ENCODE measurements around the gene STUM. TPM values are rescaled to one million over a fixed set of nuclear protein-coding genes. Genes with fewer than 3 reads are reported as not detected.
"Not testable (repeated sequence)": the region's sequence is repeated elsewhere in the genome, so short reads cannot be mapped to it uniquely, and the experiment has no call there.

Gene STUM
- 0.08 TPM for total RNA-seq (ENCODE audit: unreplicated experiment)
- long read RNA-seq, result 0 reads

- Mint-ChIP-seq H3K9me3 (ENCODE audit: unreplicated experiment) (no peaks in the 10 kb centered on the region), H3K36me3 (ENCODE audit: low read depth, unreplicated experiment) (no peaks in the 10 kb centered on the region), H3K27me3 (ENCODE audit: unreplicated experiment) (peaks cover 9% of the 10 kb centered on the region), H3K4me3 (ENCODE audit: unreplicated experiment) (peak within 1 kb of the TSS; percentile 53), H3K4me1 (ENCODE audit: unreplicated experiment) (no peaks in the 10 kb centered on the region), H3K27ac (ENCODE audit: unreplicated experiment) (no peak within 1 kb of the TSS)
- peak; percentile 45 for DNase-seq (ENCODE audit: low spot score)
- TF ChIP-seq CTCF (IDR thresholded peaks at IDR 0.05; ENCODE audit: unreplicated experiment), result no peak
Measured at GRCh38 chr1:226548256-226549093, at the start of gene STUM. STUM (plus strand) TSS chr1:226548764; CDS start chr1:226548905, 141 bp downstream.

- H3K27me3 Mint-ChIP-seq (ENCODE audit: unreplicated experiment); DNase-seq (ENCODE audit: low spot score); H3K4me1 Mint-ChIP-seq (ENCODE audit: unreplicated experiment); H3K4me3 Mint-ChIP-seq (ENCODE audit: unreplicated experiment); H3K36me3 Mint-ChIP-seq (ENCODE audit: low read depth, unreplicated experiment); H3K9me3 Mint-ChIP-seq (ENCODE audit: unreplicated experiment); H3K27ac Mint-ChIP-seq (ENCODE audit: unreplicated experiment): not testable (repeated sequence)
Measured at GRCh38 chr1:226499699-226500098, 48.9 kb upstream of the STUM start.

GRCh38 chr1:226506021-226506420 lies 42.5 kb upstream of the STUM start:
- H3K27me3 Mint-ChIP-seq (ENCODE audit: unreplicated experiment), result peaks cover 4% of the 10 kb centered on the region
- no peaks in the 10 kb centered on the region for H3K4me1 Mint-ChIP-seq (ENCODE audit: unreplicated experiment)
- no peaks in the 10 kb centered on the region for H3K9me3 Mint-ChIP-seq (ENCODE audit: unreplicated experiment)
- H3K27ac Mint-ChIP-seq (ENCODE audit: unreplicated experiment), result no peak overlapping the region
- no peaks in the 10 kb centered on the region for H3K36me3 Mint-ChIP-seq (ENCODE audit: low read depth, unreplicated experiment)
- TF ChIP-seq CTCF (IDR thresholded peaks at IDR 0.05; ENCODE audit: unreplicated experiment), result no peak
- no peak overlapping the region for H3K4me3 Mint-ChIP-seq (ENCODE audit: unreplicated experiment)
- no peak for DNase-seq (ENCODE audit: low spot score)

GRCh38 chr1:226506921-226507320 lies 41.6 kb upstream of the STUM start:
- H3K27me3 Mint-ChIP-seq (ENCODE audit: unreplicated experiment), result peaks cover 4% of the 10 kb centered on the region

GRCh38 chr1:226510453-226510852 lies 38.1 kb upstream of the STUM start:
- Mint-ChIP-seq H3K27ac (ENCODE audit: unreplicated experiment) (no peak overlapping the region), H3K4me3 (ENCODE audit: unreplicated experiment) (no peak overlapping the region), H3K27me3 (ENCODE audit: unreplicated experiment) (peaks cover 5% of the 10 kb centered on the region), H3K9me3 (ENCODE audit: unreplicated experiment) (no peaks in the 10 kb centered on the region), H3K4me1 (ENCODE audit: unreplicated experiment) (no peaks in the 10 kb centered on the region), H3K36me3 (ENCODE audit: low read depth, unreplicated experiment) (no peaks in the 10 kb centered on the region)
- TF ChIP-seq CTCF (IDR thresholded peaks at IDR 0.05; ENCODE audit: unreplicated experiment), result no peak
- no peak for DNase-seq (ENCODE audit: low spot score)

More at GRCh38 chr1:226506921-226507320, 41.6 kb upstream of the STUM start:
- H3K9me3 Mint-ChIP-seq (ENCODE audit: unreplicated experiment), result no peaks in the 10 kb centered on the region
- no peak overlapping the region for H3K27ac Mint-ChIP-seq (ENCODE audit: unreplicated experiment)
- TF ChIP-seq CTCF (IDR thresholded peaks at IDR 0.05; ENCODE audit: unreplicated experiment), result no peak
- no peaks in the 10 kb centered on the region for H3K36me3 Mint-ChIP-seq (ENCODE audit: low read depth, unreplicated experiment)
- H3K4me1 Mint-ChIP-seq (ENCODE audit: unreplicated experiment), result no peaks in the 10 kb centered on the region
- no peak overlapping the region for H3K4me3 Mint-ChIP-seq (ENCODE audit: unreplicated experiment)
- no peak for DNase-seq (ENCODE audit: low spot score)

Data from endothelial cell (in vitro differentiated cells).